Measurements from ENCODE around the gene CDC14B. TPM values are rescaled to one million over a fixed set of nuclear protein-coding genes. Genes with fewer than 3 reads are reported as not detected.

CDC14B gene
- total RNA-seq, 2 experiments from 2014 or later = 1.1 to 4.8 TPM

DNA sequence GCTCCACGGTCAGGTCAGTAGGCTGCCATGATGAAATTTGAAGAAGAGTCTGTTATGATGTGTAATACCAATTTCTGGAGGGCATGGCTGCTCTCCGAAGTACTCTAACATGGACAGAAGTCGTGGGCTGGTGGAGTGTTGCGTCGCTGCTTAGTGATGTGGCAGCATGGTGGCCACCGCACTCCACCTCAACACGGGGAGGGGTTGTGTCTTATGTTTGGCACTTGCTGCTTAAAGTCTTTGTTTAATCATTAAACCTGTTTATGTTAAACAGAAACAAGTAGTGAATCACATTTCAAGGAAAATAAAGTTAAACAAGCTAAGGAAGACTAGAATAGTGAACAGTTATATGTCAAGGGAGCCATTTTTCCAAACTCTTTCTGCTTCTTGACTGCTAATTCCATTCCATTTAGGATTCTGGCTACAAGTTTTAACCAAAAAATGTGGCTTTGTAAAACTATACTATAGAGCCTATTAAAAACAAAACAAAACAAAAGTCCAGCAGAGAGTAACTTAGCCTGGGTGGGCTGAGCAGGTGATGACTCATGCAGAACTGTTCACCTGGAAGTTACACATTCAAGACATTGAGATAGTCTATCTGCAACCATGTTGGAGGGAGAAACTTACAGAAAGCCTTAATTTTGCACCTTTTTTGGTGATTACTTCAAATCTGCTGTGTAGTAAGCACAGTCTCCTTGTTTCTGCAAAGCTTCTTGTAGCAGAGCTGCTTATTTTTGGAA is 160.2 kb downstream of the CDC14B start:
- no peak for ATAC-seq
- Mint-ChIP-seq H3K36me3 (peaks cover 2% of the 10 kb centered on the region), H3K4me1 (peaks cover 7% of the 10 kb centered on the region), H3K4me3 (no peak overlapping the region), H3K9me3 (ENCODE audit: low read depth) (no peaks in the 10 kb centered on the region), H3K27ac (no peak overlapping the region), H3K27me3 (no peaks in the 10 kb centered on the region)
- no peak for DNase-seq
- CTCF ChIA-PET = no interaction called here

DNA sequence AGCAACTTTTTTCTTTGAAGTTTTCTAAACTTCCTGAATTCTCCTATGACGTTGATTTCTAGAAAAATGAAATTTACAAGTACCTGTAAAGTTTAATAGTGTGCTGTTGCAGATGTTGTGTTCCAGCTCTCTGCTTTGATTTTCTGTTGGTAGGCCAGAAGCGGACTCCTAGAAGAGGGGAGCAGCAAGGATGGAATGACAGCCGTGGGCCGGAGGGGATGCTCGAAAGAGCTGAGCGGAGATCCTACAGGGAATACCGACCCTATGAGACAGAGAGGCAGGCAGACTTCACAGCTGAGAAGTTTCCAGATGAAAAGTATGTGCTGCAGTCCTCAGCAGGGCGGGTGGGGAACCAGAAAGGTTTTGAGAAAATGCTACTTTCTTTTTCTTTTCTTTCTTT is 161.4 kb downstream of the CDC14B start:
- Mint-ChIP-seq H3K27me3 (no peaks in the 10 kb centered on the region), H3K9me3 (ENCODE audit: low read depth) (no peaks in the 10 kb centered on the region), H3K27ac (no peak overlapping the region), H3K4me1 (peaks cover 9% of the 10 kb centered on the region), H3K4me3 (no peak overlapping the region), H3K36me3 (peaks cover 2% of the 10 kb centered on the region)
- no peak for DNase-seq
- ATAC-seq = no peak
- CTCF ChIA-PET = no interaction called here

DNA sequence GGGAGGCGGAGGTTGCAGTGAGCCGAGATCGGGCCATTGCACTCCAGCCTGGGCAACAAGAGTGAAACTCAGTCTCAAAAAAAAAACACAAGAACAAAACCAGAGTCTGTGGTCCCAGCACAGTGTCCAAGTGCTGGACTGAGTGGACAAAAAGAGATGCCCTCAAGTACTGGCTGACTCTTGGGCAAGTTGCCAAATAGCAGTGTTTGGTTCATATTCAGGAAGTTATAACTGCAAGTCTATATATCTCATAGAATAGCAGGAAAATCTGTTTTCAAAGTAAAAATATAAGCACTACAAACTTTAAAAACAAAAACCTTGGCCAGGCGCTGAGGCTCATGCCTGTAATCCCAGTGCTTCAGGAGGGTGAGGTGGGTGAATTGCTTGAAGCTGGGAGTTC is 162.4 kb downstream of the CDC14B start:
- DNase-seq (no peak), ATAC-seq (no peak)
- Mint-ChIP-seq H3K27ac (no peak overlapping the region), H3K9me3 (ENCODE audit: low read depth) (no peaks in the 10 kb centered on the region), H3K4me1 (peaks cover 13% of the 10 kb centered on the region), H3K27me3 (no peaks in the 10 kb centered on the region), H3K36me3 (peaks cover 2% of the 10 kb centered on the region), H3K4me3 (no peak overlapping the region)
- CTCF ChIA-PET = no interaction called here

- Mint-ChIP-seq H3K4me3 (no peak overlapping the region), H3K9me3 (ENCODE audit: low read depth) (no peaks in the 10 kb centered on the region), H3K27ac (no peak overlapping the region), H3K27me3 (peaks cover 5% of the 10 kb centered on the region), H3K36me3 (peaks cover 2% of the 10 kb centered on the region), H3K4me1 (peaks cover 19% of the 10 kb centered on the region)
- DNase-seq (no peak), ATAC-seq (no peak)
- CTCF ChIA-PET = no interaction called here
Measured at GRCh38 chr9:96453625-96454024, 166.0 kb downstream of the CDC14B start.

DNA sequence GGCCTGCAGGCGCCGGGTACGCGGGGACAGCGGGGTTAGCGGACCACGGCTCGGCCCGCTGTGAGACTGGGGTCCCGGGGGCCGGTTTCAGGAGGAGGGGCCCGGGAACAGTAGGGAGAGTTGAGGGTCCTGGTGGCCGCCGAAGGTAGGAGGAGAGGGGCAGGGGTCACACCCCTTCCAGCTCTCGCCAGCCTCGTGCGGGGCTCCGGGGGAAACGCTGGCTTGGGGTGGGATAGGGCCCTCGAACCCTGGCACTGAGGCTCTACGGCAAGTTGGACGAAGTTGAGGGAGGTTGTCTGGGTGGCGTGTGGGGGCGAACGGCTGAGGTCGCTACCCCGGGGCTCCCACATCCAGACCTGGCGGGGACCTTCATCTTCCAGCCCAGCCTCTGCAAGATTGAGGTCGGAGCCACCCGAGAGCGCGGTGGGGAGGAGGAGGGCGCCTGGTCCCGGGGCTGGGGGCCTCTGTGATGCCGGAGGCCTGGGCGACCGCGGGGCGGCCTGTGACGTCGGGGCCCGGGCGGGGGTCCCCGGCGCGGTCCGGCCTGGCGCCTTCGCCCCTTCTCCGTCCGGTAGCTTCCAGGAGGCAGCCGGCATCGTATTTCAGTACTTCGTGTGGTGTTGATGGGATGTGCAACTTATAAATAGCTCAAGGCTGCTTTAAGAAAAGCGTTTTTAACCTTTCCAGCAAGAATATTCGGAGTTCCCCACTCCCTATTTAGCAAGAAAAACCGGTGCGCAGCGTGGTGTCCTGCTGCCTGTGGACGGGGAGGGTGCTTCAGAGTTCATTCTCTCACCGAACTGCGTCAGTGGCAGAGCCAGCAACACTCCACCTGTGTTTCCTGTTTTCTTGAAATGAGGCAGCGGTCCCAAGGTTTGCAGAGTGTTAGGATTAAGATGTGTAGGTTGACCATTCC is 168.8 kb downstream of the CDC14B start:
- no peak for ATAC-seq
- H3K27me3 Mint-ChIP-seq = peaks cover 5% of the 10 kb centered on the region
- peak overlapping the region; percentile 66 for H3K27ac Mint-ChIP-seq
- peak overlapping the region; percentile 83 for H3K4me3 Mint-ChIP-seq
- CTCF ChIA-PET = interaction anchor here (0.9 to 4.1 kb wide), 5 partner anchors 10 to 204 kb away, joined by 4 to 32 read pairs (median 4); partner anchors contain the start of gene PRXL2C
- H3K36me3 Mint-ChIP-seq = no peaks in the 10 kb centered on the region
- H3K4me1 Mint-ChIP-seq = peaks cover 26% of the 10 kb centered on the region
- H3K9me3 Mint-ChIP-seq (ENCODE audit: low read depth) = no peaks in the 10 kb centered on the region
- DNase-seq = peak; percentile 45

Other genes with a start within 250 kb of the CDC14B start
- gene SLC35D2, start 236.1 kb downstream of the CDC14B start, total RNA-seq = 1 to 10 TPM; 5.3 to 6.7 TPM
- 10 to 100 TPM; 31.2 to 36.3 TPM for gene ZNF367, start 201.5 kb downstream of the CDC14B start, total RNA-seq
- gene HABP4, start 169.7 kb downstream of the CDC14B start, total RNA-seq = 10 to 100 TPM in 1 of 2 experiments, 1 to 10 TPM in 1; 7.7 to 11.6 TPM
- 10 to 100 TPM in 1 of 2 experiments, 1 to 10 TPM in 1; 7.0 to 10.0 TPM for gene PRXL2C, start 35.5 kb upstream of the CDC14B start, total RNA-seq
- 10 to 100 TPM; 11.1 to 12.7 TPM for gene ZNF510, start 158.2 kb upstream of the CDC14B start, total RNA-seq
- gene ZNF782, start 234.7 kb upstream of the CDC14B start, total RNA-seq = 1 to 10 TPM; 4.9 to 5.0 TPM

Data from activated CD8-positive, alpha-beta memory T cell treated with anti-CD3 and anti-CD28 coated beads, Interleukin-2, amount 10 ng/mL, durations not matched to agents 7 days and 5 days (primary cell).